ENCODE results near the gene FTH1.
A peak's percentile ranks its signal among the peaks of the same experiment; 100 is the strongest.
"Not testable (repeated sequence)": the region's sequence is repeated elsewhere in the genome, so short reads cannot be mapped to it uniquely, and the experiment has no call there.

The FTH1 gene

DNA sequence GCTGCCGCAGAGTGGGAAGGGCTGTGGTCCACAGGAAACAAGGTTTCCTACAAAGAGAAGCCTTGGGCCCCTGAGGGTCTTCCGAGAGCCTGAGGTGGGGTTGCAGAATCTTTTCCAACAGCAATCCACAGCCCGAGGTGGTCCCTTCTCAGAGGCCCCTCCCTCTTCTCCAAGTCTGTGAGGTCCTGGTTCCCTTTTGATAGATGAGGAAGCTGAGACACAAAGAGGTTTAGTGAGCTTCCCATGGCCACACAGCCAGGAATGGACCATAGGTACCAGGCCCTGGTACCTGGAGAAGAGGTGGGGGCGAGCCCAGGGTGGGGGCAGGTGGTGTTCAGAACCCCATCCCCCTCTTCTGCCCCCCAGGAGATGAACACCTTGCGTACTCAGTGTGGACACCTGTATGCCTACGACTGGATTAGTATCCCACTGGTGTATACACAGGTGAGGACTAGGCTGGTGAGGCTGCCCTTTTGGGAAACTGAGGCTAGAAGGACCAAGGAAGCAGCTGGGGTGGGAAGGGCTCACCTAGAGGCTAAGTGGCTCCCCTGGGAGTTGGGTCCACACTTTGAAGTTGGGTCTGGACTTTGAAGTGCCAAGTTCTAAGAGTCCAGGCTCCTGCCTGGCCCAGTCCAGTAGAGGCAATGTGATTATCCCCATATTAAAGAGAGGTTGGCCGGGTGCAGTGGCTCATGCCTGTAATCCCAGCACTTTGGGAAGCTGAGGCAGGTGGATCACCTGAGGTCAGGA lies 10.2 kb downstream of the FTH1 start:
- Mint-ChIP-seq H3K27me3 (ENCODE audit: low read depth, poor library complexity) (peaks cover 46% of the 10 kb centered on the region), H3K9me3 (no peaks in the 10 kb centered on the region), H3K27ac (no peak overlapping the region), H3K4me3 (no peak overlapping the region), H3K36me3 (ENCODE audit: low read depth) (peaks cover 10% of the 10 kb centered on the region), H3K4me1 (no peaks in the 10 kb centered on the region)
- no peak for TF ChIP-seq CTCF (IDR thresholded peaks at IDR 0.05)
- no peak for DNase-seq

GRCh38 chr11:61956191-61957020 lies 11.0 kb downstream of the FTH1 start:
- no peak overlapping the region for H3K27ac Mint-ChIP-seq
- peaks cover 48% of the 10 kb centered on the region for H3K27me3 Mint-ChIP-seq (ENCODE audit: low read depth, poor library complexity)
- H3K9me3 Mint-ChIP-seq: no peaks in the 10 kb centered on the region
- no peaks in the 10 kb centered on the region for H3K4me1 Mint-ChIP-seq
- peak overlapping the region; percentile 28 for H3K4me3 Mint-ChIP-seq
- peaks cover 10% of the 10 kb centered on the region for H3K36me3 Mint-ChIP-seq (ENCODE audit: low read depth)
- no peak for DNase-seq
- no peak for TF ChIP-seq CTCF (IDR thresholded peaks at IDR 0.05)

DNA sequence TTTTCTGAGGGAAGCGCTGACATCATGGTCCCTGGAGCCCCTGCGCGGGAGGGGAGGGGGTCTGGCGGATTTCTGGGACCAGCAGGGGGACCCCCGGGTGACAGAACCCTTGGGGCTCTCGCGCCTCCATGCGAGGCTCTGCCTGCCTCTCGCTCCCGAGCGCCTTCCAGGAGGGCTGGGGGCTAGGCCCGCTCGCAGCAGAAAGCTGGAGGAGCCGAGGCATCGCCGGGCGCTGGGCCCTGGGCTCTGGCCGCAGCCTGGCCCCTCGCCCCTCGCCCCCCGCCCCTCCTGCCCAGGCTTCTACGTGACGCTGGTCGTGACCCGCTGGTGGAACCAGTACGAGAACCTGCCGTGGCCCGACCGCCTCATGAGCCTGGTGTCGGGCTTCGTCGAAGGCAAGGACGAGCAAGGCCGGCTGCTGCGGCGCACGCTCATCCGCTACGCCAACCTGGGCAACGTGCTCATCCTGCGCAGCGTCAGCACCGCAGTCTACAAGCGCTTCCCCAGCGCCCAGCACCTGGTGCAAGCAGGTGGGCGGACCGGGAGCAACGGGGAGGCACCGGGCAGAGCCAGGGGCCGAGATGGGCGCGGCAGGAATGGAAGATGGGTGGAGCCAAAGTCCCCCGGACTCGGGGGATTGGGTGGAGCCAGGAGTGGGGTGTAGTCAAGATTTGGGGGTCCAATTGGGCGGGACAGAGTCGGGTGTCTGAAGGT lies 11.9 kb downstream of the FTH1 start:
- peak overlapping the region; percentile 70 for H3K4me3 Mint-ChIP-seq
- no peak for TF ChIP-seq CTCF (IDR thresholded peaks at IDR 0.05)
- H3K4me1 Mint-ChIP-seq: no peaks in the 10 kb centered on the region
- peaks cover 49% of the 10 kb centered on the region for H3K27me3 Mint-ChIP-seq (ENCODE audit: low read depth, poor library complexity)
- H3K36me3 Mint-ChIP-seq (ENCODE audit: low read depth): peaks cover 10% of the 10 kb centered on the region
- peak; percentile 47 for DNase-seq
- no peaks in the 10 kb centered on the region for H3K9me3 Mint-ChIP-seq
- H3K27ac Mint-ChIP-seq: no peak overlapping the region

DNA sequence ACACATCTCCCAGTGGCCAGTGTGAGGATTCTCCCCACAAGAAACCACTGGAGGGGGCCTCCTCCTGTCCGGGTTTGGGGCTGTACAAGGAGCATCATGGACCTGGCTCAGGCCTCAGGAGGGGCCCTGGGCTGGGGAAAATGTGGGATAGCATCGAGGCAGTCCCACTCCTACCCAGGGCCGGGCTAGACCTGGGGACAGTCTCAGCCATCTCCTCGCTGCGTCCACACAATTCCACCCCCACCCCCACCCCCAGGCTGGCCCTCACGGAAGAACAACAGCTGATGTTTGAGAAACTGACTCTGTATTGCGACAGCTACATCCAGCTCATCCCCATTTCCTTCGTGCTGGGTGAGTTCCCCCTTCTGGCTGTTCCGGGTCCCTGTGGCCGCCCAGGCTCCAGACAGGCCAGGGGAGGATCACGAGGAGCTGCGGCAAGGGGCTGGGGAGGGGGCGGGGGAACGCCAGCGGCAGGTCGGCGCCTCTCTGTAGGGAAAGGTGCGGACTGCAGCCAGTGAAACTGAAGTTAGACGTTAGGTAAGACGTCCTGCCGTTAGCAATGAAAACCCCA lies 12.5 kb downstream of the FTH1 start:
- Mint-ChIP-seq H3K4me1 (no peaks in the 10 kb centered on the region), H3K36me3 (ENCODE audit: low read depth) (peaks cover 10% of the 10 kb centered on the region), H3K9me3 (no peaks in the 10 kb centered on the region), H3K27ac (no peak overlapping the region), H3K4me3 (peak overlapping the region; percentile 70), H3K27me3 (ENCODE audit: low read depth, poor library complexity) (peaks cover 49% of the 10 kb centered on the region)
- TF ChIP-seq CTCF (IDR thresholded peaks at IDR 0.05): no peak
- DNase-seq: peak; percentile 52

DNA sequence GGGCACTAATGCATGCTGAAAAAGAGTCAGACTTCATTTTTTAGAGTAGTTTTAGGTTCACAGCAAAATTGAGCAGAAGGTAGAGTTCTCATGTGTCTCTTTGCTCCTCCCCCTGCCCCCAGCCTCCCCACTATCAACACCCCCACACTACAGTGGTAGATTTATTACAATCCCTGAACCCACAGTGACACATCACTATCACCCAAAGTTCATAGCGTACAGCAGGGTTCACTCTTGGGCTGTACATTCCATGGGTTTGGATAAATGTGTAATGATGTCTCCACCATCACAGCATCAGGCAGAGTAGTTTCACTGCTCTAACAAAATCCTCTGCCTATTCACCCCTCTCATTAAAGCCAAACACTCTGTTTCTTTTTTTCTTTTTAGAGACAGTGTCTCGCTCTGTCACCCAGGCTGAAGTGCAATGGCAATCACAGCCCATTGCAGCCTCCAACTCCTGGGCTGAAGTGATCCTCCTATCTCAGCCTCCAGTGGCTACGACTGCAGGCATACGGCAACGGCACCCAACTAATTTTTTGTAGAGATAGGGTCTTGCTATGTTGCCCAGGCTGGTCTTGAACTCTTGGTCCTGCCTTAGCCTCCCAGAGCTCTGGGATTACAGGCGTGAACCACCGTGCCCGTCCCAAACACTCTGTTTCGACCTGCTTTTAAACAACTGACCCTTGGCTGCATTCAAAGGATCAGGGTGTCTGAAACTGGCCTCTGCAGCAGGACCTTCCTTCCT lies 13.2 kb downstream of the FTH1 start:
- peaks cover 10% of the 10 kb centered on the region for H3K36me3 Mint-ChIP-seq (ENCODE audit: low read depth)
- no peaks in the 10 kb centered on the region for H3K9me3 Mint-ChIP-seq
- DNase-seq: no peak
- TF ChIP-seq CTCF (IDR thresholded peaks at IDR 0.05): no peak
- H3K4me3 Mint-ChIP-seq: peak overlapping the region; percentile 18
- no peak overlapping the region for H3K27ac Mint-ChIP-seq
- H3K4me1 Mint-ChIP-seq: peaks cover 6% of the 10 kb centered on the region
- H3K27me3 Mint-ChIP-seq (ENCODE audit: low read depth, poor library complexity): peaks cover 53% of the 10 kb centered on the region

DNA sequence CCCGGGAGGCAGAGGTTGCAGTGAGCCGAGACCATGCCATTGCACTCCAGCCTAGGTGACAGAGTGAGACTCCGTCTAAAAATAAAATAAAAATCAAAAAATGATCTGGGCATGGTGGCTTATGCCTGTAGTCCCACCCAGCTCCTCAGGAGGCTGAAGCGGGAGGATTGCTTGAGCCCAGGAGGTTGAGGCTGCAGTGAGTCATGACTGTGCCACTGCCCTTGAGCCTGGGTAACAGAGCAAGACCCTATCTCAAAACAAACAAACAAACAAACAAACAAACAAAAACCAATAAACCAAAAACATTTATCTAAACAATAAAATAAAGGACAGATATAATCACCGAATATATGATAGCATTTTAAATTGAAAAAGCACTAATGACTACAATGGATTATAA lies 13.8 kb downstream of the FTH1 start:
- not testable (repeated sequence) for H3K36me3 Mint-ChIP-seq (ENCODE audit: low read depth)
- peaks cover 53% of the 10 kb centered on the region for H3K27me3 Mint-ChIP-seq (ENCODE audit: low read depth, poor library complexity)

More for the DNA sequence above, 13.8 kb downstream of the FTH1 start:
- H3K9me3 Mint-ChIP-seq, H3K27ac Mint-ChIP-seq, H3K4me1 Mint-ChIP-seq, H3K4me3 Mint-ChIP-seq, DNase-seq: not testable (repeated sequence)

Data from nephron progenitor cell (in vitro differentiated cells).